HAP-1 (cell line): ENCODE data around the gene GOLGA6L6.
"Not testable (repeated sequence)": the region's sequence is repeated elsewhere in the genome, so short reads cannot be mapped to it uniquely, and the experiment has no call there.

ENCODE experiments used
- DNase-seq, 2 experiments: peaks; one replicate each; pipeline ENCODE4 v3.0.0-alpha.2; 2016 to 2020; ENCODE audit warnings: low spot score in 2 of 2
- H3K27me3 ChIP-seq: fragments of 250-450 bp; sonication (Bioruptor Pico); 2 replicates; pipeline ENCODE4 v1.5.1; 2020; ENCODE audit warnings: low read depth, mild to moderate bottlenecking, moderate library complexity
- H3K36me3 ChIP-seq: fragments of 250-450 bp; sonication (Bioruptor Pico); replicated peaks from 2 replicates; pipeline ENCODE4 v1.5.1; 2020; ENCODE audit warnings: mild to moderate bottlenecking
- H3K4me1 ChIP-seq: fragments of 250-450 bp; sonication (Bioruptor Pico); 2 replicates; pipeline ENCODE4 v1.5.1; 2020; ENCODE audit warnings: mild to moderate bottlenecking
- H3K4me3 ChIP-seq: fragments of 250-450 bp; sonication (Bioruptor Pico); 2 replicates; pipeline ENCODE4 v1.5.1; 2020; ENCODE audit warnings: mild to moderate bottlenecking, moderate library complexity
- H3K9me3 ChIP-seq: fragments of 250-450 bp; sonication (Bioruptor Pico); 2 replicates; pipeline ENCODE4 v1.5.1; 2020; ENCODE audit warnings: mild to moderate bottlenecking, moderate library complexity
- in situ Hi-C: fragments of 300-500 bp; cut with MboI; formaldehyde crosslinking; loops from 3 replicates; pipeline ENCODE4 v1.14.3; 2020; ENCODE audit warnings: low sequenced_read_pairs, inconsistent platforms, mixed read lengths

The GOLGA6L6 gene

GRCh38 chr15:20541700-20542099 lies at the start of gene GOLGA6L6:
GOLGA6L6 (minus strand) TSS chr15:20541800; CDS start chr15:20541709, 91 bp downstream.
- H3K36me3 ChIP-seq, DNase-seq, H3K27me3 ChIP-seq, in situ Hi-C loops, H3K4me3 ChIP-seq, H3K9me3 ChIP-seq, H3K4me1 ChIP-seq: not testable (repeated sequence)

- H3K9me3 ChIP-seq, in situ Hi-C loops, H3K4me3 ChIP-seq, H3K27me3 ChIP-seq, H3K36me3 ChIP-seq, H3K4me1 ChIP-seq, DNase-seq: not testable (repeated sequence)
Observed at GRCh38 chr15:20590069-20590468, 48.5 kb upstream of the GOLGA6L6 start.

- H3K4me3 ChIP-seq, in situ Hi-C loops, H3K4me1 ChIP-seq, DNase-seq, H3K27me3 ChIP-seq, H3K9me3 ChIP-seq, H3K36me3 ChIP-seq: not testable (repeated sequence)
Observed at GRCh38 chr15:20586821-20587220, 45.2 kb upstream of the GOLGA6L6 start.

- H3K27me3 ChIP-seq, H3K4me3 ChIP-seq, H3K9me3 ChIP-seq, in situ Hi-C loops, H3K4me1 ChIP-seq, DNase-seq, H3K36me3 ChIP-seq: not testable (repeated sequence)
Observed at GRCh38 chr15:20582726-20583115, 41.1 kb upstream of the GOLGA6L6 start.

- H3K9me3 ChIP-seq, in situ Hi-C loops, H3K4me3 ChIP-seq, DNase-seq, H3K27me3 ChIP-seq, H3K4me1 ChIP-seq, H3K36me3 ChIP-seq: not testable (repeated sequence)
Observed at GRCh38 chr15:20582109-20582725, 40.6 kb upstream of the GOLGA6L6 start.

GRCh38 chr15:20581261-20582108 lies 39.9 kb upstream of the GOLGA6L6 start:
- DNase-seq, H3K36me3 ChIP-seq, H3K9me3 ChIP-seq, H3K27me3 ChIP-seq, H3K4me1 ChIP-seq, in situ Hi-C loops, H3K4me3 ChIP-seq: not testable (repeated sequence)

- DNase-seq, H3K36me3 ChIP-seq, in situ Hi-C loops: not testable (repeated sequence)
Observed at GRCh38 chr15:20579662-20580061, 38.1 kb upstream of the GOLGA6L6 start.

GRCh38 chr15:20551289-20551688 lies 9.7 kb upstream of the GOLGA6L6 start:
- H3K4me3 ChIP-seq, H3K27me3 ChIP-seq, H3K9me3 ChIP-seq, DNase-seq, H3K36me3 ChIP-seq, in situ Hi-C loops, H3K4me1 ChIP-seq: not testable (repeated sequence)

More at GRCh38 chr15:20579662-20580061, 38.1 kb upstream of the GOLGA6L6 start:
- H3K9me3 ChIP-seq, H3K4me1 ChIP-seq, H3K4me3 ChIP-seq, H3K27me3 ChIP-seq: not testable (repeated sequence)

GRCh38 chr15:20505926-20506658 lies 35.5 kb downstream of the GOLGA6L6 start:
- H3K4me3 ChIP-seq, H3K36me3 ChIP-seq, H3K4me1 ChIP-seq, H3K9me3 ChIP-seq, in situ Hi-C loops, H3K27me3 ChIP-seq, DNase-seq: not testable (repeated sequence)

GRCh38 chr15:20502839-20503238 lies 38.8 kb downstream of the GOLGA6L6 start:
- H3K4me1 ChIP-seq, DNase-seq, H3K9me3 ChIP-seq, in situ Hi-C loops, H3K36me3 ChIP-seq, H3K4me3 ChIP-seq, H3K27me3 ChIP-seq: not testable (repeated sequence)

GRCh38 chr15:20501512-20502222 lies 39.9 kb downstream of the GOLGA6L6 start:
- in situ Hi-C loops, H3K36me3 ChIP-seq, H3K4me1 ChIP-seq, H3K4me3 ChIP-seq, H3K9me3 ChIP-seq, H3K27me3 ChIP-seq, DNase-seq: not testable (repeated sequence)

- H3K9me3 ChIP-seq, DNase-seq, H3K4me1 ChIP-seq, H3K4me3 ChIP-seq, in situ Hi-C loops, H3K27me3 ChIP-seq, H3K36me3 ChIP-seq: not testable (repeated sequence)
Observed at GRCh38 chr15:20497781-20498180, 43.8 kb downstream of the GOLGA6L6 start.

- in situ Hi-C loops, H3K4me1 ChIP-seq, H3K27me3 ChIP-seq, DNase-seq, H3K9me3 ChIP-seq, H3K4me3 ChIP-seq, H3K36me3 ChIP-seq: not testable (repeated sequence)
Observed at GRCh38 chr15:20493035-20493434, 48.6 kb downstream of the GOLGA6L6 start.
